Loucy (cell line): ENCODE measurements around the gene USP5.

Experiments
- EZH2phosphoT487 ChIP-seq: fragments of 200-600 bp; IDR thresholded peaks from 2 replicates; pipeline ENCODE4 v1.6.1; 2018; ENCODE audit warnings: antibody characterized with exemption, mild to moderate bottlenecking, moderate library complexity, borderline replicate concordance
- TF ChIP-seq, protein P1 (sequence below): fragments of 200-600 bp; sonication (generic); conservative IDR thresholded peaks from 2 replicates; pipeline ENCODE4 v1.5.1; 2014; ENCODE audit warnings: mild to moderate bottlenecking, antibody characterized with exemption, low read length

DNA sequence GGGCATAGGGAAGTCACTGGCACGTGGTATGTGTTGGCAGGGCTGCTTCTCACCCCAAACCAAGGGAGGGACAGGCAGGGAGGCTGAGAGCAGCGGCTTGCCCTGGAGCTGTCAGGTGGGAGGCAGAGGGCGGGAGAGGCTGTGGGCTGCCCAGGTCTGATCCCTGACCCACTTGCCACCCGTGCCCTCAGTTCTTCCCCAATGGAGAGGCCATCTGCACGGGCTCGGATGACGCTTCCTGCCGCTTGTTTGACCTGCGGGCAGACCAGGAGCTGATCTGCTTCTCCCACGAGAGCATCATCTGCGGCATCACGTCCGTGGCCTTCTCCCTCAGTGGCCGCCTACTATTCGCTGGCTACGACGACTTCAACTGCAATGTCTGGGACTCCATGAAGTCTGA lies 6.6 kb upstream of the USP5 start:
- TF ChIP-seq, protein P1, sequence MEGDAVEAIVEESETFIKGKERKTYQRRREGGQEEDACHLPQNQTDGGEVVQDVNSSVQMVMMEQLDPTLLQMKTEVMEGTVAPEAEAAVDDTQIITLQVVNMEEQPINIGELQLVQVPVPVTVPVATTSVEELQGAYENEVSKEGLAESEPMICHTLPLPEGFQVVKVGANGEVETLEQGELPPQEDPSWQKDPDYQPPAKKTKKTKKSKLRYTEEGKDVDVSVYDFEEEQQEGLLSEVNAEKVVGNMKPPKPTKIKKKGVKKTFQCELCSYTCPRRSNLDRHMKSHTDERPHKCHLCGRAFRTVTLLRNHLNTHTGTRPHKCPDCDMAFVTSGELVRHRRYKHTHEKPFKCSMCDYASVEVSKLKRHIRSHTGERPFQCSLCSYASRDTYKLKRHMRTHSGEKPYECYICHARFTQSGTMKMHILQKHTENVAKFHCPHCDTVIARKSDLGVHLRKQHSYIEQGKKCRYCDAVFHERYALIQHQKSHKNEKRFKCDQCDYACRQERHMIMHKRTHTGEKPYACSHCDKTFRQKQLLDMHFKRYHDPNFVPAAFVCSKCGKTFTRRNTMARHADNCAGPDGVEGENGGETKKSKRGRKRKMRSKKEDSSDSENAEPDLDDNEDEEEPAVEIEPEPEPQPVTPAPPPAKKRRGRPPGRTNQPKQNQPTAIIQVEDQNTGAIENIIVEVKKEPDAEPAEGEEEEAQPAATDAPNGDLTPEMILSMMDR, result no peak
- TF ChIP-seq EZH2phosphoT487, result no peak
